ENCODE results near the gene GPR3.

GPR3 gene

GRCh38 chr1:27392096-27392777 is at the start of gene GPR3:
TSS of gene GPR3 (plus strand) at chr1:27392622. CDS start at chr1:27393799, 1,177 bp downstream.
- DNase-seq: peak; percentile 87

GRCh38 chr1:27342778-27343638 is 49.4 kb upstream of the GPR3 start:
- DNase-seq: peak; percentile 84

GRCh38 chr1:27343639-27344025 is 48.8 kb upstream of the GPR3 start:
- no peak for DNase-seq

- DNase-seq: no peak
Measured at GRCh38 chr1:27345272-27345671, 47.1 kb upstream of the GPR3 start.

- DNase-seq: no peak
Measured at GRCh38 chr1:27346357-27346756, 46.1 kb upstream of the GPR3 start.

GRCh38 chr1:27346991-27347624 is 45.3 kb upstream of the GPR3 start:
- DNase-seq: no peak

- DNase-seq: peak; percentile 84
Measured at GRCh38 chr1:27348861-27349783, 43.3 kb upstream of the GPR3 start.

- peak; percentile 81 for DNase-seq
Measured at GRCh38 chr1:27349784-27350662, 42.4 kb upstream of the GPR3 start.

GRCh38 chr1:27350663-27351540 is 41.5 kb upstream of the GPR3 start:
- no peak for DNase-seq

GRCh38 chr1:27351541-27352107 is 40.8 kb upstream of the GPR3 start:
- no peak for DNase-seq

GRCh38 chr1:27353166-27353565 is 39.3 kb upstream of the GPR3 start:
- DNase-seq: no peak

- DNase-seq: no peak
Measured at GRCh38 chr1:27353629-27354028, 38.8 kb upstream of the GPR3 start.

- no peak for DNase-seq
Measured at GRCh38 chr1:27355683-27356082, 36.7 kb upstream of the GPR3 start.

- no peak for DNase-seq
Measured at GRCh38 chr1:27356277-27356618, 36.2 kb upstream of the GPR3 start.

- no peak for DNase-seq
Measured at GRCh38 chr1:27356619-27357280, 35.7 kb upstream of the GPR3 start.

- DNase-seq: peak; percentile 71
Measured at GRCh38 chr1:27357281-27358037, 35.0 kb upstream of the GPR3 start.

- DNase-seq: no peak
Measured at GRCh38 chr1:27358038-27358927, 34.1 kb upstream of the GPR3 start.

- no peak for DNase-seq
Measured at GRCh38 chr1:27358928-27359313, 33.5 kb upstream of the GPR3 start.

All from NCI-H1105 treated with DMSO at 0.1 percent for 48 hours (cell line).